Kasumi-1 (cell line): ENCODE data around the gene KRTAP5-1.
"Not testable (repeated sequence)": the region's sequence is repeated elsewhere in the genome, so short reads cannot be mapped to it uniquely, and the experiment has no call there.

Source experiments
- DNase-seq, 2 experiments: peaks; one replicate each; lab custom pipeline; 2025; lab: John Stamatoyannopoulos, UW

Gene KRTAP5-1

DNA sequence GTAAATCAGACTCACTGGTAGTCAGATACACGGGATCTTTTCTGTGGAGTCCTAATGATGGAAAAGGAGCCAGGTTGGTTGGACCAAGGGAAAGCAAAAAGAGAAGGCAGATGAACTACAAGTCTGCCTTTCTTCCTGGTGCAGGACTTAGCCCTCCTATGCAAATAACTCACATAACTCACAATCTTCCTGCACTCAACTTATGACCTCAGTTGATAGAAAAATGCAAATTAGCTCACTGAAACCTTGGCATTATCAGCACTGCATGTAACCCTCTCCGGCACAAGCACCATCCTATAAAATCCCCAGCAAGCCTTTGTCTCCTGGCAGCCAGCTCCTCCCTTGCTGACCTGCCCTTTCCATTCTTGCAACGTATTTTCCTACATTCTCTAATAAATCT lies 16.6 kb upstream of the KRTAP5-1 start:
- DNase-seq = not testable (repeated sequence)

DNA sequence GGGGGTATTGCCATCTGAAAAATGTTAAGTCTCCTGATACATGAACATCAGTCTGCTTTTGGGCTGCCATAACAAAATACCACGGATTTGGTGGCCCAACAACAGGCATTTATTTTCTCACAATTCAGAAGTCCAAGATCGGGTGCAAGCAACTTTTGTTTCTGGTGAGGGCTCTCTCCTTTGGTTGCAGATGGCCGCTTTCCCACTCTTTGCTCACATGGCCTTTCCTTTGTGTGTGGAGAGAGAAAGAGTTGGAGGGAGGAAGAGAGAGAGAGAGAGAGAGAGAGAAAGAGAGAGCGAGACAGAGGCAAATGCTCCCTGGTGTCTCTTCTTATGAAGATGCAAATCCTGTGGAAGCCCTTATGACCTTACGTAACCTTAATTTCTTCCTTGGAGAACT lies 15.5 kb upstream of the KRTAP5-1 start:
- no peak for DNase-seq

GRCh38 chr11:1598816-1599215 lies 13.7 kb upstream of the KRTAP5-1 start:
- no peak for DNase-seq

GRCh38 chr11:1598406-1598805 lies 13.3 kb upstream of the KRTAP5-1 start:
- not testable (repeated sequence) for DNase-seq

- no peak for DNase-seq
Measured at GRCh38 chr11:1597994-1598380, 12.9 kb upstream of the KRTAP5-1 start, which contains the start of gene KRTAP5-2. Gene KRTAP5-2 (minus strand): TSS chr11:1598294. CDS start chr11:1598250, 44 bp downstream.

DNA sequence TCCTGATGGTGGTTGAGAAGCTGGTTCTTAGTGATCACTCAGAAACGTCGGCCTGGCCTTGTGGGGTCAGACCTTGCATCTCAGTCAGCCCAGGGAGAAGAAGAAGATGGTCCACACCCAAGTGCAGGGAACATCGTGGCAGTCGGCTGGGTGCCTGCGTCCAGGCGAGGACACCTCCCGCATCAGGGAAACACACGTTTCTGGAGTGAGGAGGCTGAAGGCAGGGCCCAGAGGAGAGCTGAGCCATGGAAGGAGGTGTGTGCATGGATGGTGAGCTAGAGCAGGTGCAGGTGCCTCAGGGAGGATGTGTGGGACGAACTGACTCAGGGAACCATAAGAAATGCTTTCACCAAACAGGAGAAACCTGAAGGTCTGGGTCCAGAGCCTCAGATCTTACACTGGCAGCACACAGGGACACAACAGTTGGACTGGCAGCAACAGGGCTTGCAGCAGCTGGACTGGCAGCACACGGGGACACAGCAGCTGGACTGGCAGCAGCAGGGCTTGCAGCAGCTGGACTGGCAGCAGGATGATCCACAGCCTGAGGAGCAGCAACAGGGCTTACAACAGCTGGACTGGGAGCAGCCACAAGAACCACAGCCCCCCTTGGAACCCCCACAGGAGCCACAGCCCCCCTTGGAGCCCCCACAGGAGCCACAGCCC lies 12.4 kb upstream of the KRTAP5-1 start:
- DNase-seq = no peak

DNA sequence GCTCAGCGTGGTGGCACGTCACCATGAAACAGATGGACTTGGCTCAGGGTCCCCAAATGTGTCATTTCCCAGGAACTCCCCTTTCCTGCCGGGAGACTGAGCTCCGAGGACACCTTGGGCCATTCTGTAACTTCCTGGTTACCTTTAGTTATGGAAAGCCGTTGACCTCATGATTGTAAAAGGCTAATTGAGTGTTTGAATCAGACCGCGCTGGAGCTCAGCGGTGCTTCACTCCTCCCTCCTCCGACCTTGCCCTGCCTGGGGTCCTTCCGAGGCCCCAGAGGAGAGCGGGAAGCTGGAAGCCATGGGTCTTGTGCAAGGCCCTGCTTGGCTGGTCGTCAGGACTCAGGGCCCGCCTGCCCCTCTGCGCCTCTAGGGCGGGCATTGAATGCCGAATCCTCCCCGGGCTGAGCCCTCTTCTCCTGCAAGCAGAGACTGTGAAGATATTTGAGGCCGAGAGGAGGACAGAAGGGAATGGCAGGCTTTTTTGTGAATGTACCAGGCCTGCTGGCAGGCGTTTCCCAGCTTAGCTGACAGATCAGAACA lies 11.6 kb upstream of the KRTAP5-1 start:
- not testable (repeated sequence) for DNase-seq

- DNase-seq = peak in 1 of 2 experiments; percentile 8
Measured at GRCh38 chr11:1595994-1596575, 11.0 kb upstream of the KRTAP5-1 start.

DNA sequence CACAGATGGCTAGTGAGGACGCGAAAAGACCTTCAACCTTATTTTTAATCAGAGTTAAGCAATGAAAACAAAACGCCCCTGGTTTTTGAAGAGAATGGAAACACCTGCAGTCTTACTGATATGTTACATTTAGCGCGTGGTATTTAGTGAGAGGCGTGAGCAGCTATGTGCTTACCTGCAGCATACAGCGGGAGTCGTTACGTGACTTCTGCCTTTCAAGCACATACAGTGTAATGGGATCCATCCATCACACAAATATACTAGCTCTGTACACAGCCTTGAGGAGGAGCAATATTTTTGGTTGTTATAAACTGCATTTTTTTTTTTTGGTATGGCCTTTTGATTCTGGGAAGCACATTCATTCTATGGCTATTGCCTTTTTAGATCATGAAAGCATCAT lies 7.5 kb upstream of the KRTAP5-1 start:
- no peak for DNase-seq

GRCh38 chr11:1589996-1590395 lies 4.9 kb upstream of the KRTAP5-1 start:
- no peak for DNase-seq

DNA sequence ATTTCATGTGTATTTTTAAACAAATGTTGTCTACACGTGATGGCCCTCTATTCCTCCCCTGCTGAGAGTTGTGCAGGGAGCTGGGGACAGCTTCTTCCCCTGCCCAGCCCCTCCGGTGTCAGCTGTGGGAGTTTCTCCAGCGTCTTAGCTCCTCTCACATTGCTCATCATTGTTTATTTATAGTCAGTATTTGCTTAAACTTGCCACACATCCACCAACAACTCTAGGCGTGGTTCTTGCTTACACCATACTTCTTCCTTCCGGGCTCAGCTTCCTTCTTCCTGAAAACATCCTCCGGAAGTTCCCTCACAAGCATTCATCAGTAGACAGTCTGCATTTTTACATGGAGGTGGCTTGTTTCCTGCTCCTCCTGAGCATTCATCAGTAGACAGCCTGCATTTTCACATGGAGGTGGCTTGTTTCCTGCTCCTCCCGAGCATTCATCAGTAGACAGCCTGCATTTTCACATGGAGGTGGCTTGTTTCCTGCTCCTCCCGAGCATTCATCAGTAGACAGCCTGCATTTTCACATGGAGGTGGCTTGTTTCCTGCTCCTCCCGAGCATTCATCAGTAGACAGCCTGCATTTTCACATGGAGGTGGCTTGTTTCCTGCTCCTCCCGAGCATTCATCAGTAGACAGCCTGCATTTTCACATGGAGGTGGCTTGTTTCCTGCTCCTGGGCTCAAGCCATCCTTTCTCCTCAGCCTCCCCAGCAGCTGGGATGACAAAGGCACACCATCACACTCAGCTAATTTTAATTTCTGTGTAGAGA lies 4.3 kb upstream of the KRTAP5-1 start:
- DNase-seq = peak; percentile 21 to 37

DNA sequence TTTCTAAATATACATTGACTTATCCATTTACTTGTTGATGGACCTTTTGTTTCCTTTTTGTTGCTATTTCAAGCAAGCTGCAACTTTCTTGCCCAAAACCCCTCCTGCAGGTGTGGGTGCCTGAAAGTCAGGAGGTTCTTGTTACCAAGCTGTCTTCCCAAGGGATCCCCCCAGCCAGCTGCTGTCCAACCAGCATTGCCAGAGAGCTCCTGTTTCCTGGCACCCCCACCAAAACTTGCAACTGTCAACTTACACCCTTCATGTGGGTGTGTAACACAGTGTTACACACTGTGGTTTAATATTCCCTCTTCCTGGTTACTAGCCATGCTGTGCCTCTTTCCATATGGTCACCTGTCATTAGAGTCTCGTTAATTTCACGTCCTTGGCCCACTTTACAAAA lies 1.6 kb upstream of the KRTAP5-1 start:
- no peak for DNase-seq

GRCh38 chr11:1582909-1583308 lies 2.2 kb downstream of the KRTAP5-1 start:
- not testable (repeated sequence) for DNase-seq

DNA sequence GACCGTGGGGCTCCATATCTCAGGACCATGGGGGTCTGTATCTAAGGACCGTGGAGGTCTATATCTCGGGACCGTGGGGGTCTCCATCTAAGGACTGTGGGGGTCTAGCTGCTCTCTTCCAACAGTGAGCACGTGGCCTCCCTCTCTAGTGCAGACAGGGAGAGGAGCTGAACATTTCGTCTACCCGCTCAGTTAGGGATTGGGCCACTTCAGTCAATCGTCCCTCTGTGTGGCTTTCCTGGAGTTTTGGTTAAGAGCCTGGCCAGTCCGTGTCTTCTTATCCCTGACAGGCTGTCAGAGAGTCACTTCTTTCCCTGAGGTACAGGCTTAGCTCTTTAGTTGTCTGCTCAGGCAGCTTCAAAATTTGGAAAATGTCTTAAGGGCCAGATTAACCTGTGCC lies 3.1 kb downstream of the KRTAP5-1 start:
- no peak for DNase-seq

- no peak for DNase-seq
Measured at GRCh38 chr11:1576825-1577224, 8.3 kb downstream of the KRTAP5-1 start.

- DNase-seq = not testable (repeated sequence)
Measured at GRCh38 chr11:1575756-1576155, 9.3 kb downstream of the KRTAP5-1 start.

GRCh38 chr11:1574933-1575242 lies 10.2 kb downstream of the KRTAP5-1 start:
- peak in 1 of 2 experiments; percentile 59 for DNase-seq

DNA sequence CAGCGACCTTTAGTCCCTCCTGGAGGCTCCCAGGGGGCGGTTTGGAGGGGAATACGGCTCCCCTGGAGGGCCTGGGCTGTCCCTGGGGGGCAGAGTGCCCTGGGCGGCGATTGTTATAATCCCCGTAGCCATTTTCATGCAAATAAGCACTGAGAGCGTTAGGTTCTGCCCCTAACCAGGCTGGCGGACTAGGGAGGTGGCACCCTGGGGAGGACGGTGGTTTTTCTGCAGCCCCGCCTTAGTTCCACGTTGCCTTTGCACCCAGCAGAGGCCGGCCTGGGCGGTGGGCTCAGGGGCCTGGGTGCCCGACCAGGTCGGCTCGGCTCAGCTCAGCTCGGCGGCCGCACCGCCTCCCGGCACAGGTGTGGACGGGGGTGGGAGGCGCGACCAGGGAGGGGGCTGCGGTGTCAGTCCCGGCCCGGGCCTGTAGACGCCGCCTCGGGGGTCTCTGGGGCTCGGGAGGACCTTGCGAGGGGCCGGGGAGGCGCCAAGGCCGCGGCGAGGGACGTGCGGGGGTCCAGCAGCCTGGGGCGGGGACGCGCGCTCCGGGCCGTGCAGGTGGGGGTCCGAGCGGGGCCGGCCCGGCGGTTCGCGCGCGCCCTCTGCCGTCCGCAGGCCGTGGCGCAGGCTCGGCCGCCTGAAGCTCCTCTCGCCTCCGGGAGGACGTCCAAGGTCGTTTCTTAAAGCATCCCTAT lies 10.7 kb downstream of the KRTAP5-1 start:
- peak; percentile 49 to 59 for DNase-seq

DNA sequence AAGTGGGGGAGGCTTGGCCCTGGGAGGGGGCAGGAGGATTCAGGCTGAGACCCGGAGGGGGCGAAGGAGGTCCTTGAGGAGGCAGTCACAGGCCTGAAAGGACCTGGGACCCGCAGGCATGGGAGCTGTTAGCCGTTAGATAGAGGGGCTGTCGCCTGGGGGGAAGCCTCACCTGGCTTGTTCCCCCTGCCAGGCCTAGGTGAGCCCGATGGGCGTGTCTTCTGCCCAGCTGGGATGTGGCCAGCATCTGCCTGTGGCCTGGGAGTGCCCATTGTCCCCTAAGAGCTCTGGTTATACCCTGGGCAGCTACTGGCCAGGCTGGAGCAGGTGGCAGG lies 11.2 kb downstream of the KRTAP5-1 start:
- no peak for DNase-seq

DNA sequence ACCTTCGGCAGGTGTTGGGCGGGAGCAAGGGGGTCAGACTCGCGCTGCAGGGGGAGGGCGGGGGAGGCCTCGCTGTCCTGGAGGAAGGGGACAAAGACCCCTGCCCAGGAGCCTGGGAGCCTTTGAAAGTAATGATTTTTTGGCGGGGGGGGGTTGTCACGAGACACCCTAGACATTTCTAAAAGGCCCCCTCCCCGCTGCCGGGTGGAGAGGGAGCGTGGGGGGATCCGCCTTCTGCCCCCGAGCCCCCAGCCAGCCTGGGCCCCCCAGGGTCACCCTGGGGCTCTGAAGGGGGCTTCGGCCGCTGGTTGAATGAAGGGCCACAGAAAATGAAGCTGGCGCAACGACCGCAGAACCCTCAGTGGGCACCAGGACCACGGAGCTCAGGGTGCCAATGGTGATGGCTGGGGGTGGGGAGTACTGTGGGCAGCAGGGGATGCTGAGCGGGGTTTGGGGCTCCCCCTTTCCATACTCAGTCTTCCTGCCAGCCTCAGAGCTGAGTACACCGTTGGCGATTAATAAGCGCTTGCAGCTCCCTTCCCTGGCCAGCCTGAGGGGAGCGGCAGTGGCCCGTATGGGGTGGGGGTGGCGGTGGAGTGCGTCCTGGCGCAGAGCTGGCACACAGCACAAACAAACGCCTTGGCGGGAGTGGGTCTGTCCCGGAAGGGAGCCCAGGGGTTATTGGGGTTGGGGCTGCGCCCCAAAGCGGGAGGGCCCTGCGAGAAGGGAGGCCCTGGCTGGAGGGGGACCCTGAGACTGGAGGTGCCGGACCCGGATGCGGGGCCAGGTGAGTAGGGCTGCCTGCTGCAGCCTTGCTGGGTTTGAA lies 11.8 kb downstream of the KRTAP5-1 start:
- DNase-seq = no peak
